IPS-NIHi11 (cell line): ENCODE results near the gene ZNF219.

Experiments used
- DNase-seq: peaks from one replicate; pipeline ENCODE4 v3.0.0; 2012; ENCODE audit warnings: mixed read lengths, low spot score

ZNF219 gene

DNA sequence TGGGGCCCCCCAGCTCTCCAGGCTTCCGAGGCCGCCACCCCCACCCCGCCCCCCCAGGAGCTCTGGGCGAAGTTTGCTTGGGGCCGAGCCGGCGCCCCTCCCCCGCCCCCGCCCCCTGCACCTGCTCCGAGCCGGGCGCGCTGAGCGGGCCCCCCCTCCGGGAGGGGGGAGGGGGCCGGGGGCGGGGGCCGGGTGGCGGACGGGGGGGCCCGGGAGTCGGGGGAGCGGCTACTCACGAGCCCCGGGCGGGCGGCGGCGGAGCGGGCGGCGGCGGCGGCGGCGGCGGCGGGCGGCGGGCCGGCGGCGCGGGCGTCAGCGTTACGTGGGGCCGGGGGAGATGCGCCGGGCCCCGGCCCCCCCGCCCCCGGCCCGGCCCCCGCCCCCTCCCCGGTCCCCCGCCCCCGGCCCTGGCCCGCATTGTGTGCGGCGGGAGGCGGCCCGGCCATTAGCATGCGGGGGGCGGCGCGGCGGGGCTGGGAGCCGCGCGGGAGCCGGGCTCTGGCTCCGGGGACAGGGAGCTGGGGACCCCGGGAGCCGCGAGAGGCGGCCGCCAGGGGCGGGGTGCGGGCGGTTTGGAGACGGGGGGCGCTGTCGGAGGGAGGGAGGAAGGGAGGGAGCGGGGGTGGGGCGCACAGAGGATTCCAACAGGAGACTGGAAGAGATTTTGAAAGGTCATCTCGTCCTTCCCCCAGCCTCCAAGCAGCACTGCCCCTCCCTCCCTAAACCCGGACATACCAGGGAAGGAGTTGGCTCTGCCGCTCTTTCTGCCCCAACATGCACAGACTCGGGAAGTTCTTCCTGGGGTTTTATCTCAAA lies at the start of gene ZNF219:
Gene ZNF219, minus strand, starts transcription at position 580 of the 816 bp plus-strand sequence. CDS start 5,064 bp downstream, outside the sequence.
- peak; percentile 62 for DNase-seq

DNA sequence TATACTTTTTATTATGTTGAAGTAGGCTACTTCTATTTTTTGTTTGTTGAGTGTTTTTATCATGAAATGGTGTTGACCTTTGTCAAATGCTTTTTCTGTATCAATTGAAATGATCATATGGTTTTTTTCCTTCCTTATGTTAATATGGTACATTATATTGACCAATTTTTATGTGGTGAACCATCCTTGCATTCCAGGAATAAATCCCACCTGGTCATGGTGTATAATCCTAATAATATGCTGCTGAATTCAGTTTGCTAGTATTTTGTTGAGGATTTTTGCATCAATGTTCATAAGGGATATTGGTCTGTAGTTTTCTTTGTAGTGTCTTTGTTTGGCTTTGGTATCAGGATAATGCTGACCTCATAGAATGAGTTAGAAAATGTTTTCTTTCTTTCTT lies 47.0 kb upstream of the ZNF219 start:
- DNase-seq, result no peak

DNA sequence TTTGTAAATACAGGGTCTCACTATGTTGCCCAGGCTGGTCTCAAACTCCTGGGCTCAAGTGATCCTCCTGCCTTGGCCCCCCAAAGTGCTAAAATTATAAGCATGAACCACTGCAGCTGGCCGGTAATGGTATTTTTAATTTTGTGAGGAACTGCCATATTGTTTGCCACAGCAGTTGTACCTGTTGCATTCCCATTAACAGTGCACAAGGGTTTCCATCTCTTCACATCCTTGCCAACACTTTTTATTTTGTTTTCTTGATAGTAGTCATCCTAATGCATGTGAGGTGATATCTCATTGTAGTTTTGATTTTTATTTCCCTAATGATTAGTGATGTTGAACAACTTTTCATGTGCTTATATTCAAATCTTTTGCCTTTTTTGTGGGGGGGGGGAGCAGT lies 43.9 kb upstream of the ZNF219 start:
- no peak for DNase-seq

DNA sequence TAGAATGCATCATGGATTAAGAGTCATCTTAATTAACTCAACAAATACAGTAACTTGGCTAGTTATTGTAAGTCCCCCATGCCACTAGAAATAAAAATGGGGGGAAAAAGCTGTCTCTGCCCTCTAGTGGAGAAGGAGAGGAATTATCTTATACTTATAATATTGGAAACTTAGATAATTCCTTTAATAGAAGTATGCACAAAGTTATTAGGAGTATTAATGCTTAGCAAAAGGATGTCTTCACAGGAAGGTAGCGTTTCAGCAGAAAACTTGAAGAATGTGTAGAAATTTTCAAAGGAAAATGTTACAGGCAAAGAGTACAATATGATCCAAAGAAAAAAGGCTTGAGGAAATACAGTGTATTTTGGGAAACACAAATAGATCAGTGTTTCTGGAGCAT lies 37.6 kb upstream of the ZNF219 start:
- DNase-seq, result peak; percentile 49

DNA sequence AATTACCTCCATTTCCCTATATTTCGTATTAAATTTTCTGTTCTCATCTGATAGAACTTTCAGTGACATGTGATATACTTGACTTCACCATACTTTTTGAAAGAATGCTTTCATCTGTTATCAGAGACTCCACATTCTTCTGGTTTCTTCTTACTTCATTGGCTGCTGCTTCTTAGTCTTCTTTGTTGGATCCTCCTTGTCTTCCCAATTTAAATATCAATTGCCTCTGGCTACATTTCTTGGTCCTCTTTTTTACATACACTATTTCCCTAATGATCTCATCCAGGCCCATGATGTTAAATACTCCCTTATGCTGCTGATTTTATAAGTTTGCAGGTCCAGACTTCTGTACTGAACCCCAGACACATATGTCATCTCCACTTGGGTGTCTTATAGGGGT lies 35.4 kb upstream of the ZNF219 start:
- peak; percentile 10 for DNase-seq

DNA sequence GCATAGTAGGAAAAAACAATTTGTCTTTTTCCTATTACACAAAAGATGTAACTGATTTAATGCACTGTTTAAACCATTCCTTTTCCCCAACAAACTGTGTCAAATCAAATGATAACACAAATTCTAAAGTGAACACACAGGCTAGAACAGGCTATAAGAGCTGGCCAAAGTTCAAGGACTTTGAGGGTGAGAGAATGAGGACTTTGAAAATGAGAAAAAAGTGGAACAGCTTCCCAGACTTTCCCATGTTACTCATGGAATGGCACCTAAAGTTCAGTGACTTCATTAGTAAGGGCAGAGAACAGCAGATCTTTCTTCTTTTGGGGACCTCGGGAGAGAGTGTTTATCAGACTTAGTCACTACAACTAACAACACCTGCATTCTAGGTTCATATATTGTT lies 25.0 kb upstream of the ZNF219 start:
- DNase-seq, result no peak

DNA sequence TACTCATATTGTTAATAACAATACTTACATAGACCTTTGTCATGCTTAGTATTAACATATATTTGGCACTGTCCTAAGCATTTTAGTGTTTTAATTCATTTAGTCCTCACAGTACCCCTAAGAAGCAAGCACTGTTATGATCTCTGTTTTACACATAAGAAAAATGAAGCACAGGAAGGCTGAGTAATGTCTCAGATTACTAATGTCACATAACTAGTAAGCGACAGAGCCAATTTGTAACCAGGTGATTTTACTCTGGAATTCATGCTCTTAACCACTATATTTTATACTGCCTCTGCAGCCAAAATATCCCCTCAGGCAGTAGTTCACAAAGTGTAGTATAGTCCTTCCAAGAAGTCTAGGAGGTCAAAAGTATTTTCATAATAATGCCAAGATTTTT lies 22.7 kb upstream of the ZNF219 start:
- DNase-seq, result no peak

DNA sequence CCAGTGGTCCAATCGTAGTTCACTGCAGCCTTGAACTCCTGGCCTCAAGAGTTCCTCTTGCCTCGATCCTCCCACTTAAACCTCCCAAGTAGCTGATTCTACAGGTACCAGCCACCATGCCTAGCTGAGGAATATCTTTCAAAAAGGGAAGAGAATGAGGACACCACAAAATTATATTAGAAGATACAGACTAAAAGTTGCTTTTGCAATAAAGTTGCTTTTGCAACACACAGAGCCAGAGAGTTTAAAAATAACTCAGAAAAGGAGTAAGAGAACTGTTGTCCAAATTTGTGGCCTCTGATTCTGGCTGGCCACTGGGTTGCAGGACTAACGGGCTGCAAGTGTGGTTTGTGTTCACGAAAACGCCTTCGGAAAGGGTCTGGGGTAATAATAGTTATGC lies 22.2 kb upstream of the ZNF219 start:
- DNase-seq, result no peak

DNA sequence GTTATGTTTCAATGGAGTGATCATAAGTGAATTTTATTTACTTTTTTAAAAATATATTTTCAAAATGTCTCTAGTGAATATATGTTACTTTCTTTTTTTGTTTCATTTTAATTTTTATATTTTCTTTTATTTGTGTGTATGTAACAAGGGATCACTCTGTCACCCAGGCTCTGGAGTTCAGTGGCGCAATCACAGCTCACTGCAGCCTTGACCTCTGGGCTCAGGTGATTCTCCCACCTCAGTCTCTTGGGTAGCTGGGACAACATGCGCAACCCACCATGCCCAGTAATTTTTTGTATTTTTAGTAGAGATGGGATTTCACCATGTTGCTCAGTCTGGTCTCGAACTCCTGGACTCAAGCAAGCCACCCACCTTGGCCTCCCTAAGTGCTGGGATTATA lies 20.5 kb upstream of the ZNF219 start:
- DNase-seq, result no peak

DNA sequence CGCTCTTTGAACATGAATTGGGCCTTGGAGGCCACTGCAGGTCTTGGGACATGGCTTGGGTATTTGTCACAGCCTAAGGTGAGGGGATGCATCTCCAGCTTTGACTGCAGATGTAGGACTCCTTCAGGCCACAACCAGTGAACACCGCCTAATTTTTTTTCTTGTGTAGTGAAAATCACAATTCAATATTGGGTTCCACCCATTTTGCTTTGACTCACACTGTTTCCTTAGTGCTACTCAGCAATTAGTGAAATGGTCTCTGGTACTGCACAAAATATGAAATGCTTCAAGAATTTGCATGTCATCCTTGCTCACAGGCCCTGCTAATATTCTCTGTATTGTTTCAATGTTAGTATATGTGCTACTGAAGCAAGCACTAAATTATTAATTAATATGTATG lies 14.9 kb upstream of the ZNF219 start:
- no peak for DNase-seq

DNA sequence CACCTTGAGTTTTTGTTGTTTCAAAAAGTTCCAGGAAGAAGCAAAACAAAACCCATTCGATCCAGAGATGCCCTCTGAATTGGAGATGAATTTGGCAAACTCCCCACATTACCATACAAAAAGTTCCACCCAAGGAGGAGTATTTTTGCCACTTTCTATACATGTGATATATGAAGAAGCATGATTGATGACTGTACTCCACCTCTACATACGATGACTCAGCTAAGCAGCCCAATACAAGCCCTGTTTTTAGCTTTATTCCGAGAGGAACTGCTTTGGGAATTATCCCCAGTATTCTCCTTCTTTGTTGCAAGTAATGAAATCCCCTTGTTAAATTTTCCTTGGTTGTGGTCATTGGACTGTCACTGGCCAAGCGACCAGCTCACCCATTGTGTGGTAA lies 13.8 kb upstream of the ZNF219 start:
- no peak for DNase-seq

DNA sequence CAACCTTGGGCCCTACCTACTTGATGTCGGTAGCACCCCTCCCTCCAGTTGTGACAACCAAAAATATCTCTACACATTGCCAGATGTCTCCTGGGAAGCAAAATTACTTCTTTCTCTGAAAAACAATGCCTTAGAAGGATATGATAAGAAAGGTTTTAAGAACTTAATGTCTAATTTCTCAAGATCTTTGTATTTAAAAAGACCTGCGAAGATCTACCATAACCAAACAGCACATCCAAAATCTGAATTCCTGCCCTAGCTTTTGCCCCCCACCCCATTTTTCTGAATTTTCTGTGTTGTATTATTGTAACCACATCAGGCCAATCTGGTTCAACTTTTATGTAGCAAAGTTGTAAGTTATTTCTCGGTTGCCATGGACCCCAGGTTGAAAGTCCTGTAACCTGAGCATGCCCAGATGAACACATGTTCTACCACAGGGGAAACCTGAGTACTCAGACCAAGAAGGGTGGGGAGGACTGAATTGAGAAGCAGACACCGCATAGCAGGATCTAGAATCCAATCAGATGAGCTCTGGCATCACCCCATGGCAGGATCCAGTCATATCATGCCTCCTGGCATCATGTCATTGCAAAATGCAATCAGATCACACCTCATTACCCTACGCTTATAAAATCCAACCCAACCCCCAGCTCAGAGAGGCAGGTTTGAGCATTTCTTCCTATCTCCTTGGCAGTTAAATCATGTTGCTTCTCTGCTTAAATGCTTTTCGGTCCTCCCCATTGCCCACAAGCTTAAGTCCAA lies 11.1 kb upstream of the ZNF219 start:
- DNase-seq, result no peak

DNA sequence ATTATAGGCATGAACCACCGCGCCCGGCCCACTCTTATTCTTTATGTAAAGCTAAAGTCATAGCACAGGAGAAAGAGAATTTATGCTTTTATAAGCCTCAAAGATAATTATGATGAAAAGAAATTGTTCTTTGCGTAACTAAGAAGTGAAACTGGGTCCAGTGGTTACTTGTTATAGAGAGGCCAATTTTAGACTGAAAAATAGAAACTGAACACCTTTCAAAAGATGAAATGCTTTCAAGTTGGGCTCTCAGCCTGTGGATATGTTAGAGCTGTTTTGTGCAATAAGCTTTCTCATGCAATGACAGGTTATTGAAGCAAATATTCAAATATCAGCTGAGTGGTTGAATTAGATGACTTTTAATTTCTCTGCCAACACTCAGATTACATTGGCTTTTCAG lies 10.3 kb upstream of the ZNF219 start:
- DNase-seq, result no peak

DNA sequence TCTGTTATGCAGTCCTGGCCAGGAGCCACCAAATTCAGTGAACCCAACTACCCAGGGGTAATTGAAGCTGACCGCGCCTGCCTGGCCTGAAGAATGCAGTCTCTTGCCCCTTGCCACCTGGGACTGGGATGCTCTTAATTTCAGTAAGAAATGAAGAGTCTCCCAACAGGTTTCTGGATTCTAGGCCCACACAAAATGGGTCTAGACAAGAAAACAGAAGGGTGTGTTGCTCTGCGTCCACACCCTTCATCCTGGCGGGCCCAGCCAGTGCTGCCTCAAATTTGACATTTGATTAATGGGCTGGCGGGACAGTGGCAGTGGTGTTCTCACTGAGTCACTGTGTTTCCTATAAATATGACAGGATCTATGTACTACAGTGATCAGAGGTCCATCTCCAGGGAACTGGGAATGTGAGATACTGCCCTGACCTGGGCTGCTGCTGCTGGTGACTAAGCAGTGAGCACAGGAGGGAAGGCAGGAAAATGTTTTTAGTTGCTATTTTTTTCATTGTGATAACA lies 8.9 kb upstream of the ZNF219 start:
- DNase-seq, result no peak

DNA sequence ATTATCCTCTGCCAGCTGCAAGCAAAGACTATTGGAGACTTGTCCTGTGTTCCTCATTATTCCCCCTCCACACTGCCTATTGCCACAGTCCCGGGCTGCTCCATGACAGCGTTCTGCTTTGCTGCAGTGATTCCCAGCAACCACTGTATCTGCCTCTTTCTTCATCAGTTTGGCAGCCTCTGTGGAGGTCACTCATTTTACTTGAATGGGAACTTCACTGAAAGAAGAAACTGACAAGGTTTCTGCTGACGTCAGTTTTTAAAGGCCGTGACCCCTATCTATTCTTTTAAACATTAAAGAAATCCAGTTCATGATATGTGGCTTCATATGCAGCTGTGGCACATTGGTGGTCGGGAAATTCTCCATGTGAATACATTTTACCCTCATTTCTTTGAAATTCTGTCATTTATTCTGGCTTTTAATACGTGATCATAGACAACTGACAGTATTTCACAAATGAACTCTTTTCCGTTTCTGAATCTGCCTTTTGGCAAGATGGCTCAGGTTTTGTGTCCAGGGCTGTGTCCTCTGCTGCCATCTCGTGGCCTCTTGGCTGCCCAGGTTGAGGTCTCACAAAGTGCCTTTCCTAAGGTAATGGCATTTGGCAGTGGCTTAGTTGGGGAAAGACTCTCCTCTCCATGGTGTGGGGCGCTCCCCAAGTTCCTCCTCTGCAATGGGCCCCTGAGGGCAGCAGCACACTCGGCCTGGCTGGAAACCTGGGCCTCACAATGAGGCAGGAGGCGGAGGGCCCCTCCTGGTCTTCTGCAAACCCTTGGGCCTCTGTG lies 8.2 kb upstream of the ZNF219 start:
- peak; percentile 74 for DNase-seq

DNA sequence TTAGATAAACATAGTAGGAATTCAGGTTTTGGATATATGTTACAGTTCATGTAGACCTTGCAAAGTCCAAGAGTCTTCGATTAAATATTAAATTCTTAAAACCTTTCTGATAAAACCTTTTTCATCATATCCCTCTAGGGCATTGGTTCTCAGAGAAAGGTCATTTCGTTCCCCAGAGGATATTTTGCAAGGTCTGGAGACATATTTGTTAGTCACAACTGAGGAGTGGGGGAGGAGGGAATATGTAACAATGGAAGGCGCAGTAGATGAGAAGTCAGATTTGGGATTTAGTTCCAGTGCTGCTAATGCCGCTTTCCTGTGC lies 7.7 kb upstream of the ZNF219 start:
- no peak for DNase-seq

DNA sequence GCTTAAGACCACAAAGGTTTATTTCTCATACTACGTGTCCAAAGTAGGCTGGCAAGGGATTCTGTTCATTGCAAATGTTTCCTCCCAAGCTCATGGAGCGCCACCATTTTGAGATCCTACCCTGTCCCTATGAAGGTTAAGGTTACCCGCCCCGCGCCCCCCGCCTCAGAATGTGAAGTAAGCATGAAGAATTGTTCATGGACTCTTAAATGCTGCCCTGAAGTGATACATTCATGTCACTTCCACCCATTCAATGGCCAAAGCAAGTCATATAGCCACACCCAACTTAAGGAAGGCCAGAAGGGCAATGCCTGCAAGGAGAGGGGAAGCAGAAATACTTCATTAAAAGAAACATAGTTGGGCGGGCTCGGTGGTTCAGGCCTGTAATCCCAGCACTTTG lies 6.6 kb upstream of the ZNF219 start:
- DNase-seq, result no peak

DNA sequence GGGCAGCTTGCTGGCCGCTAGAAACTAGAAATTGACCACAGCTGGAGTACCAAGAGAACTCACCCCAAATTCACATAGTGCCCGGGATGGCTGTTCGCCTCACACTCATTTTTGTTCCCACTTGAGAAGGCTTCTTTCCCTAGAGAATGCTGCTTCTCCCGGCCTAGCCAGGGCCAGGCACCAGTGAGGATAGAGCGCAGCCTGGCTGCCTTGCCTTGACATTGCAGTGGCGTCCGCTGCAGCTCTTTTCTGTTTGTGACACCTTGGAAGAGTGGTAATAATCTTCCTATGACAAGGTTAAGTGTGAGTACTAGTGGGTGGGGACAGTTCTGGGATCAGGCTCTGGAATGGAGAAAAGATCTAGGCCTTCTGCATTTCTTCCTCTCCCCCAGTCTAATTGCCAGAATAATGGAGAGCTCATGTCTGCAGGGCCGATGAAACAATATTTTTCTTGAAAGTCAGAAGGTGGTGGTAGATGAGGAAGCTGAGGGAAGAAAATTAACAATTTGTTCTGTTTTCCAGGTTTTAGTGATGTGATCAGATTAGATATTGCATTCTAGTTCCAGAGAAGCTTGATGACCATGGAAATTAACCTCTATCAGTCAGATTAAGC lies 6.1 kb upstream of the ZNF219 start:
- peak; percentile 62 for DNase-seq

DNA sequence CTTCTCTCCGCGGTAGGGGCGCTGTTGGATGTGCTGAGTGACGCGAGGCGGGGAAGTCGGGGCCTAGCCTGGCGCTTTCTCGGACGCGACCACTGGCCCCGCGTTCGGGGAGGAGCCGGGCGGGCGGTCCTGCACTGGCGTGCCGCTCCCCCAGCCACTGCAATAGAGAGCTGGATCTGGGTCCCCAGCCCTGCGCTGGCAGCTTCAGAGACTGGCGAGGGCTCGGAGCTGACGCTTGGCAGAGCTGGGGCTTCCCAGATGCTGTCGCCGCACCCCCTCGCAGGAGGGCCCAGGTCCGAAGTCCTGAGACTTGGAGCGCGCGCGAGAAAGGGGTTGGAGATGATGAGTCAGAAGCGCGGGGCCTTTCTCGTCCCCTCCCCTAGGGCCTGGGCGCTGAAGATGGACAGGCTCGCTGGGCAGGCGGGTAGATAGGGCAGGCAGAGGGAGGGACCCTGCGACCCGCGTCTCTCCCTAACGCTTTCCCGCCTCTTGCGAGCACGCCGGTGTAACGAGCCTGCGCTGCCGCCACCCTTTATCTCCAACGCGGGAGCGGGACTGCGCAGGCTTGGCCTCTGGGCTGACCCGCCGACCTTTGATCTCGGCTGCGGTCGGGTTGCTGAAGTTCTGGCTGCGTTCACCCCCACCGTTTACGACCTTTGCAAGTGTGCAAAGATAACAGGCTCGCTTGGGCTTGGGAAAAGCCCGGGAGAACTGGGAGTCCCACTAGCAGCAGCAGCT lies 5.4 kb upstream of the ZNF219 start:
- peak; percentile 90 for DNase-seq

DNA sequence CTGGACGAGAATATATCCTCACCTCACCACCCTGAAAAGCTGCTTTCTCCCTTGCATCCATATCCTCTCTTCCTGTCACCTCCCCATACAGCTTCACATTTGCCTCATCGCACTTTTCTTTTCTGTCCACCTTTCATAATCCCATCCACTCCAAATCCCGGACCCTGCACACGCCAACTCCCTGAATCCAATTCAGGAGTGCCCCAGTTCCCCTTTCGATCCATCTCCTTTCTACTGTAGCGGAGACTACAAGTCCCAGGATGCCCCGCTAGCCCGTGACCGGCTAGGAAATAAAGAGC lies 4.9 kb upstream of the ZNF219 start:
- DNase-seq, result no peak

DNA sequence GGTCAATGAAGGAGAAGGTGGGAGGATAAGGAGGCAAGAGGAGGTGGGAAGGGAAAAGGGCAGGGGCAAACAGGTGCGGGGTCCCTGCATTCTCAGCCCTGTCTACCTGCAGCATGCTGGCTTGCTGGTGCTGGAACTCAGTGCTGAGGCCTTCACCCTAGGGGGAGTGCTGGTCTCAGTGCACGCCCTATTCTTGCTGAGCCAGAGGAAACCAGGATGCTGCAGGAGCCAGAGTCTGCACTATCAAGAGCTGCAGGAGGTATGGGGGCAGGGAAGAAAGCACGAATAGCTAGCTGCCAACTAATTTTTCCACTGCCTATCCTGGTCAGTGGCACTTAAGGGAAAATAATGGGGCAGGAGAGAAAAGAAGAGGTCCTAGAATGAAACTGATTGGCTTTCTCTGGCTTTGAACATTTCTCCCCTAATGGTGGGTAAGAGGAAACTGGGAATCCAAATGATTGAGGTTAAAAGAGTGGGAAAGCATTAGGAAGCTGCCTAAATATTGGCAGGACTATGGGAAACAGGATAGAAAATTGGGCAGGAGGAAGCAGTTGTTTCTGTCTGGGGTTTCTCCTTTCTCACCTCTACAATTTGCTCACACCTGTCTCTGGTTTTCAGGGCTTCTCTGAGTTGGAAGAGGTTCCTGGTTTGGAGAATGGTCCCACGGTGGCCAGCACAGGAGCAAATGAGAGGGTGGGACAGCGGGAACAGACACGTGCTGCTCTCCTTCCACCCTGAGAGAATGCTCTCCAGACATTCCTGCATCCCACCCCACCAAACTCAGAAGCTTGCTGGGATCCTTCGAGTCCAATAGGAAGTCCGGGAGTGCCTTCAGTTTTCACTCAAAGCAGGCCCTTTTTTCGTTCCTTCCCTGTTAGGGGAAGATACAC lies 4.3 kb upstream of the ZNF219 start:
- DNase-seq, result no peak
